Left ventricle myocardium inferior (tissue), 1 donor: Measurements from ENCODE around the gene PHF19. TPM values are rescaled to one million over a fixed set of nuclear protein-coding genes. Genes with fewer than 3 reads are reported as not detected.

Source experiments
- DNase-seq: peaks from one replicate; pipeline ENCODE4 v3.0.0-alpha.2; 2020
- H3K27ac ChIP-seq: fragments of 200-600 bp; replicated peaks from 2 replicates; pipeline ENCODE4 v1.8.0; 2021
- H3K27me3 ChIP-seq: fragments of 200-600 bp; 2 replicates; pipeline ENCODE4 v1.8.0; 2021; ENCODE audit warnings: low read depth
- H3K36me3 ChIP-seq: fragments of 200-600 bp; 2 replicates; pipeline ENCODE4 v1.8.0; 2021
- H3K4me1 ChIP-seq: fragments of 200-600 bp; 2 replicates; pipeline ENCODE4 v1.8.0; 2021
- H3K4me3 ChIP-seq: fragments of 200-600 bp; 2 replicates; pipeline ENCODE4 v1.8.0; 2021; ENCODE audit warnings: mild to moderate bottlenecking, moderate library complexity
- H3K9me3 ChIP-seq: fragments of 200-600 bp; replicated peaks from 2 replicates; pipeline ENCODE4 v1.8.0; 2021
- intact Hi-C: fragments of 100-400 bp; cut with micrococcal nuclease; formaldehyde crosslinking; loops from one replicate; pipeline ENCODE4 v1.11.0; 2022
- total RNA-seq: library from RNA; stranded (reverse); fragmentation: NEBNext Ultra II Directional; extraction: Animal tissue kit (Norgen Biotek cat#: 25700); gene quantifications from one replicate; pipeline ENCODE4 v1.2.1, GENCODE V29; 2021
- TF ChIP-seq, protein P1 (sequence below): fragments of 200-600 bp; IDR thresholded peaks from 2 replicates; pipeline ENCODE4 v1.8.0; 2021; ENCODE audit warnings: antibody characterized with exemption, mild to moderate bottlenecking, borderline replicate concordance
- donor health status: DM: no; HTN: yes; CAD: no; lungs with severe emphysema.

Gene PHF19
- total RNA-seq, 1 donor from 2014 or later: 13.0 TPM

DNA sequence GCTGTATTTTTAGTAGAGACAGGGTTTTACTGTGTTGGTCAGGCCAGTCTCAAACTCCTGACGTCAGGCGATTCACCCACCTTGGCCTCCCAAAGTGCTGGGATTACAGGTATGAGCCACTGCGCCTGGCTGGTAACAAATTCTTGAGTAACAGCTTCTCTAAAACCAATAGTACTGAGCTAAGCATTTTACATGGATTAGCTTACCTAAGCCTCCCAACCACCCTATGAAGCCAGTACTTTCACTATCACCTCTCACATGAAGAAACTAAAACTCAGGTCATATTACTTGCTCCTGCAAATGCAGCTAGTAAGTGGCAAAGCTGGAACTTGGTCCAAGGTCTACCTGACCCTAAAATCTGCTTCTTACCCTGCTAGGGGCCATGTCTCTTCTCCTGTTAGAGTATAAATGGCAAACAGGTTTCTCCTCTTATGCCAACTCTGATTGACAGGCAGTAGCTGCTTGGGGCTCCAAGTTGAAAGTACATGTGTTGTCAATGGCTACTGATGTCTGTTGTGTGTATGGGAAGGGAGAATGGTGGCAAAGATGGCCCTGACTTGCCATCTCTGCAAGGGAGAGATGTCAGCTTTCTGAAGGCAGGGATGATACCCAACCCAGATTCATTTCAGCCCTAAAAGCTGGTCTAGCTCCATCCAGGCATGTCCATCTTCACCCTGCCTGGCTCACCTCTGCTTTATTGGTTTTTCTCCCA is 4.0 kb downstream of the PHF19 start:
- no peak overlapping the region for H3K27ac ChIP-seq
- intact Hi-C loops: loop anchor here (10.0 kb wide), 1 partner anchor 52 kb away; the partner anchor contains the start of gene TRAF1

DNA sequence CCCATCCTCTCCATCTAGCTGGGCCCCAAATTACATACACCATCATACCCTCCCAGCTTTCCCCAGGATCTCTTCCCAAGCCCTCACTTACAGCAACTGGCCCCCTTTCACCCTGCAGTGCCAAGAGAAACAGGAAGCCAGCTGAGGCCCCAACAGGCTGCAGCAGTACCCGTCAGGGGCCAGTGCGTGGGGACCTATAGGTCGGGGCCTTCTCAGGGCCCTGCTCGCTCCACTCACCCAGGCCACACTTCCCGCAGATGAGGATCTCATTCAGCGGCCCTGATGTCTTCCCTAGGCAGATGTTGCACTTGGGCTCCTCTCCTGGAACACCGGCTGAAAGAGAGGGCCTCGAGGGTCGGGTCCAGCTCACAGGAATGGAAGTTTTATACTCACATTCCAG is 6.8 kb downstream of the PHF19 start:
- no peak for DNase-seq
- no peaks in the 10 kb centered on the region for H3K27me3 ChIP-seq
- H3K36me3 ChIP-seq: peaks cover 12% of the 10 kb centered on the region
- no peak overlapping the region for H3K4me3 ChIP-seq
- intact Hi-C loops: loop anchor here (10.0 kb wide), 1 partner anchor 55 kb away; the partner anchor contains the start of gene TRAF1
- H3K4me1 ChIP-seq: peaks cover 9% of the 10 kb centered on the region
- TF ChIP-seq, protein P1, sequence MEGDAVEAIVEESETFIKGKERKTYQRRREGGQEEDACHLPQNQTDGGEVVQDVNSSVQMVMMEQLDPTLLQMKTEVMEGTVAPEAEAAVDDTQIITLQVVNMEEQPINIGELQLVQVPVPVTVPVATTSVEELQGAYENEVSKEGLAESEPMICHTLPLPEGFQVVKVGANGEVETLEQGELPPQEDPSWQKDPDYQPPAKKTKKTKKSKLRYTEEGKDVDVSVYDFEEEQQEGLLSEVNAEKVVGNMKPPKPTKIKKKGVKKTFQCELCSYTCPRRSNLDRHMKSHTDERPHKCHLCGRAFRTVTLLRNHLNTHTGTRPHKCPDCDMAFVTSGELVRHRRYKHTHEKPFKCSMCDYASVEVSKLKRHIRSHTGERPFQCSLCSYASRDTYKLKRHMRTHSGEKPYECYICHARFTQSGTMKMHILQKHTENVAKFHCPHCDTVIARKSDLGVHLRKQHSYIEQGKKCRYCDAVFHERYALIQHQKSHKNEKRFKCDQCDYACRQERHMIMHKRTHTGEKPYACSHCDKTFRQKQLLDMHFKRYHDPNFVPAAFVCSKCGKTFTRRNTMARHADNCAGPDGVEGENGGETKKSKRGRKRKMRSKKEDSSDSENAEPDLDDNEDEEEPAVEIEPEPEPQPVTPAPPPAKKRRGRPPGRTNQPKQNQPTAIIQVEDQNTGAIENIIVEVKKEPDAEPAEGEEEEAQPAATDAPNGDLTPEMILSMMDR: no peak
- peak overlapping the region; percentile 88 for H3K27ac ChIP-seq
- no peaks in the 10 kb centered on the region for H3K9me3 ChIP-seq

More for the DNA sequence above, 4.0 kb downstream of the PHF19 start:
- Histone ChIP-seq H3K4me1 (peaks cover 29% of the 10 kb centered on the region), H3K4me3 (no peak overlapping the region), H3K27me3 (no peaks in the 10 kb centered on the region), H3K9me3 (no peaks in the 10 kb centered on the region), H3K36me3 (peaks cover 5% of the 10 kb centered on the region)
- no peak for DNase-seq
- TF ChIP-seq, protein P1: no peak

DNA sequence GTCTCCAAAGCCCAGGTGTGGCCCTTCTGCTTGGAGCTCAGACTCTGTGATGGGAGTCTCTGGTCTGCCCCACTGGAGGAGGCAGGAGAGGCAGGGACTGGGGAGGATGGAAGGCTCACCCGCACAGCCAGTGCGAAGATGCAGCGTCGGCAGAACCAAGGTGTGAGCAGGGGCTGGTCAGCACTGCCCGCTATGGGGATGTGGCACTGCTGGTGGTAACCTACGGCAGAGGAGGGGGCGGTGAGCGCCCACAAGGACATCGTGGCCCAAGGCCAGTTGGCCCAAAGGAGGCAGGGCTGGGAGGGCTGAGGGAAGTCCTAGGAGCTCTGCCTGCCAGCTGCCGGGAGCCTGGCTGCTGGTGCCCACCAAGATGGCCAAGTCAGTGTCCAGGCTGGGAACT is 7.3 kb downstream of the PHF19 start:
- H3K27ac ChIP-seq: peak overlapping the region; percentile 88
- peaks cover 9% of the 10 kb centered on the region for H3K4me1 ChIP-seq
- no peak for DNase-seq
- H3K9me3 ChIP-seq: no peaks in the 10 kb centered on the region
- peaks cover 12% of the 10 kb centered on the region for H3K36me3 ChIP-seq
- TF ChIP-seq, protein P1: no peak
- no peak overlapping the region for H3K4me3 ChIP-seq
- H3K27me3 ChIP-seq: no peaks in the 10 kb centered on the region
- intact Hi-C loops: loop anchor here (10.0 kb wide), 1 partner anchor 55 kb away; the partner anchor contains the start of gene TRAF1

DNA sequence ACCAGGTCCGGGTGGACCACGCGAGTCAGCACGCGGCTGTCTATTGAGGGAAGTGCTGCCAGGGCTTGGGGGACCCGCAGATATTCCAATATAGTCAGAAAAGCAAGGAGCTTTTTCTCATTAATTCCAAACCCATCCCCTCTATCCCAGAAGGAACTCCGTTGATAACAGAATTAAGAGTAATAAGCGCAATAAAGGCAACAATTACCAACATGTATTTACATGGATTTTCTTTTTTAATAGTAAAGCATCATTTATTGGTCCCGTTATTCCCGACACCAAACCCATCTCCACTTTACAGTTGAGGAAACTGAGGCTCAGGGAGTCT is 7.7 kb downstream of the PHF19 start:
- no peak for DNase-seq
- intact Hi-C loops: no loop called here
- Histone ChIP-seq H3K9me3 (no peaks in the 10 kb centered on the region), H3K27ac (peak overlapping the region; percentile 88), H3K4me3 (peak overlapping the region; percentile 71), H3K27me3 (no peaks in the 10 kb centered on the region), H3K36me3 (peaks cover 12% of the 10 kb centered on the region), H3K4me1 (peaks cover 9% of the 10 kb centered on the region)
- TF ChIP-seq, protein P1: no peak

DNA sequence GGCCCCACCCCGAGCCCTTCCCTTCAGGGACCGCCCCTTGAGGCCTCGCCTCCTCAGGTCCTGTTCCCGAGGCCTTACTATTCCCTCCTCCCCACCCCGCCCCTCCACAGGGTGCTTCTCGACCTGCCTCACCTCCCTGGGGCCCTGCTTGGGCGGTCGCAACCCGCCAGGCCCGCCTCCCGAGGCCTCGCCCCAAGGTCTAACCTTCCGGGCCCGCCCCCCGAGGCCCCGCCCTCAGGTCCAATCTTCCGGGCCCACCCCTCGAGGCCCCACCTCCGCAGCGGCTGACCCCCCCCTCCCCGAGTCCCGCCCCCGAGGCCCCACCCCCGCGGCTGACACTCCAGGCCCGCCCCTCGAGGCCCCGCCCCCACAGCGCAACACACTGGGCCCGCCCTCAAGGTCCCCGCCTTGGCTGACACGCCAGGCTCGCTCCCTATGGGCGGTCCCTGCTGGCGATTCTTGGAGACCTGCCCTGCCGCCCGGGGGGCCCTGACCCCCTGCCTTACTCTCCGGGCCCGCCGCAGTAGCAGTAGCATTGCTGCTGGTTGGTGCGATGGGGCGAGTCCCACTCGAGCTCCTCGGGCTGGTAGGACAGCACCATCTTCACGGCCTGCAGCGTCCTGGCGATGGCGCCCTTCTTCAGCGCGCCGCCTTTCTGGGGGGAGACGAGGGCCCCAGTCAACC is 8.2 kb downstream of the PHF19 start:
- TF ChIP-seq, protein P1: peak; percentile 44
- peaks cover 9% of the 10 kb centered on the region for H3K4me1 ChIP-seq
- DNase-seq: peak; percentile 95
- peak overlapping the region; percentile 71 for H3K4me3 ChIP-seq
- H3K27ac ChIP-seq: peak overlapping the region; percentile 88
- peaks cover 12% of the 10 kb centered on the region for H3K36me3 ChIP-seq
- intact Hi-C loops: no loop called here
- H3K9me3 ChIP-seq: no peaks in the 10 kb centered on the region
- no peaks in the 10 kb centered on the region for H3K27me3 ChIP-seq
